ENCODE results near the gene KRTAP9-8.
"Not testable (repeated sequence)": the region's sequence is repeated elsewhere in the genome, so short reads cannot be mapped to it uniquely, and the experiment has no call there.

The KRTAP9-8 gene

GRCh38 chr17:41256291-41256685, 18.5 kb downstream of the KRTAP9-8 start:
- Histone ChIP-seq H3K27me3 (ENCODE audit: insufficient read depth, low read length) (peaks cover 12% of the 10 kb centered on the region), H3K4me1 (ENCODE audit: insufficient read depth, low read length) (no peaks in the 10 kb centered on the region), H3K4me3 (ENCODE audit: low read length) (no peak overlapping the region), H3K36me3 (ENCODE audit: insufficient read depth, low read length) (no peaks in the 10 kb centered on the region), H3K9me3 (ENCODE audit: insufficient read depth, low read depth, low read length) (no peaks in the 10 kb centered on the region), H3K27ac (ENCODE audit: low read depth, low read length) (no peak overlapping the region), H3K9ac (ENCODE audit: low read depth, low read length) (no peak overlapping the region)
- WGBS = no CpG with 5 or more reads among the region's 1 CpG

- H3K9me3 ChIP-seq (ENCODE audit: insufficient read depth, low read depth, low read length) = no peaks in the 10 kb centered on the region
- no peak overlapping the region for H3K9ac ChIP-seq (ENCODE audit: low read depth, low read length)
- H3K4me3 ChIP-seq (ENCODE audit: low read length) = no peak overlapping the region
- H3K4me1 ChIP-seq (ENCODE audit: insufficient read depth, low read length) = no peaks in the 10 kb centered on the region
- no peak overlapping the region for H3K27ac ChIP-seq (ENCODE audit: low read depth, low read length)
- H3K27me3 ChIP-seq (ENCODE audit: insufficient read depth, low read length) = peaks cover 2% of the 10 kb centered on the region; the same call in 1 of the 2 replicates
- H3K36me3 ChIP-seq (ENCODE audit: insufficient read depth, low read length) = no peaks in the 10 kb centered on the region
Measured at GRCh38 chr17:41258406-41258805, 20.6 kb downstream of the KRTAP9-8 start.

GRCh38 chr17:41263212-41263611, 25.4 kb downstream of the KRTAP9-8 start:
- Histone ChIP-seq H3K9me3 (ENCODE audit: insufficient read depth, low read depth, low read length) (no peaks in the 10 kb centered on the region), H3K27ac (ENCODE audit: low read depth, low read length) (no peak overlapping the region), H3K27me3 (ENCODE audit: insufficient read depth, low read length) (no peaks in the 10 kb centered on the region; the same call in 1 of the 2 replicates), H3K4me3 (ENCODE audit: low read length) (no peak overlapping the region), H3K36me3 (ENCODE audit: insufficient read depth, low read length) (no peaks in the 10 kb centered on the region), H3K4me1 (ENCODE audit: insufficient read depth, low read length) (no peaks in the 10 kb centered on the region), H3K9ac (ENCODE audit: low read depth, low read length) (no peak overlapping the region)
- WGBS = 86% methylated on average over 1 of the region's 2 CpGs

GRCh38 chr17:41264599-41264998, 26.8 kb downstream of the KRTAP9-8 start:
- no peak overlapping the region for H3K27ac ChIP-seq (ENCODE audit: low read depth, low read length)
- 92% methylated on average over 3 of the region's 3 CpGs for whole genome bisulfite sequencing

GRCh38 chr17:41265078-41265477, 27.3 kb downstream of the KRTAP9-8 start, which contains the start of gene KRTAP9-6:
Gene KRTAP9-6 (plus strand): TSS chr17:41265378. CDS start chr17:41265378, 0 bp downstream.
- no peaks in the 10 kb centered on the region for H3K4me1 ChIP-seq (ENCODE audit: insufficient read depth, low read length)
- H3K27me3 ChIP-seq (ENCODE audit: insufficient read depth, low read length) = no peaks in the 10 kb centered on the region; the same call in 1 of the 2 replicates
- no peaks in the 10 kb centered on the region for H3K9me3 ChIP-seq (ENCODE audit: insufficient read depth, low read depth, low read length)
- no peak within 1 kb of the TSS for H3K4me3 ChIP-seq (ENCODE audit: low read length)
- H3K27ac ChIP-seq (ENCODE audit: low read depth, low read length) = no peak within 1 kb of the TSS
- 89% methylated on average over 2 of the region's 2 CpGs for WGBS
- H3K9ac ChIP-seq (ENCODE audit: low read depth, low read length) = no peak within 1 kb of the TSS
- no peaks in the 10 kb centered on the region for H3K36me3 ChIP-seq (ENCODE audit: insufficient read depth, low read length)

More at GRCh38 chr17:41264599-41264998, 26.8 kb downstream of the KRTAP9-8 start:
- H3K4me3 ChIP-seq (ENCODE audit: low read length) = no peak overlapping the region
- H3K9ac ChIP-seq (ENCODE audit: low read depth, low read length) = no peak overlapping the region
- H3K27me3 ChIP-seq (ENCODE audit: insufficient read depth, low read length) = no peaks in the 10 kb centered on the region; the same call in 1 of the 2 replicates
- no peaks in the 10 kb centered on the region for H3K9me3 ChIP-seq (ENCODE audit: insufficient read depth, low read depth, low read length)
- H3K4me1 ChIP-seq (ENCODE audit: insufficient read depth, low read length) = no peaks in the 10 kb centered on the region
- no peaks in the 10 kb centered on the region for H3K36me3 ChIP-seq (ENCODE audit: insufficient read depth, low read length)

GRCh38 chr17:41267711-41268110, 29.9 kb downstream of the KRTAP9-8 start:
- WGBS = 88% methylated on average over 1 of the region's 3 CpGs
- Histone ChIP-seq H3K9ac (ENCODE audit: low read depth, low read length) (no peak overlapping the region), H3K27ac (ENCODE audit: low read depth, low read length) (no peak overlapping the region), H3K9me3 (ENCODE audit: insufficient read depth, low read depth, low read length) (no peaks in the 10 kb centered on the region), H3K4me3 (ENCODE audit: low read length) (no peak overlapping the region), H3K27me3 (ENCODE audit: insufficient read depth, low read length) (no peaks in the 10 kb centered on the region; the same call in 1 of the 2 replicates), H3K36me3 (ENCODE audit: insufficient read depth, low read length) (no peaks in the 10 kb centered on the region), H3K4me1 (ENCODE audit: insufficient read depth, low read length) (no peaks in the 10 kb centered on the region)

- not testable (repeated sequence) for H3K27me3 ChIP-seq (ENCODE audit: insufficient read depth, low read length); H3K4me1 ChIP-seq (ENCODE audit: insufficient read depth, low read length); H3K9ac ChIP-seq (ENCODE audit: low read depth, low read length); H3K4me3 ChIP-seq (ENCODE audit: low read length); H3K36me3 ChIP-seq (ENCODE audit: insufficient read depth, low read length); H3K9me3 ChIP-seq (ENCODE audit: insufficient read depth, low read depth, low read length); H3K27ac ChIP-seq (ENCODE audit: low read depth, low read length)
- 64% methylated on average over 1 of the region's 1 CpG for WGBS
Measured at GRCh38 chr17:41271323-41271722, 33.5 kb downstream of the KRTAP9-8 start.

- H3K36me3 ChIP-seq (ENCODE audit: insufficient read depth, low read length) = no peaks in the 10 kb centered on the region
- H3K27ac ChIP-seq (ENCODE audit: low read depth, low read length) = no peak overlapping the region
- H3K27me3 ChIP-seq (ENCODE audit: insufficient read depth, low read length) = no peaks in the 10 kb centered on the region
- WGBS = 84% methylated on average over 1 of the region's 1 CpG
- no peak overlapping the region for H3K9ac ChIP-seq (ENCODE audit: low read depth, low read length)
- no peaks in the 10 kb centered on the region for H3K9me3 ChIP-seq (ENCODE audit: insufficient read depth, low read depth, low read length)
- H3K4me3 ChIP-seq (ENCODE audit: low read length) = no peak overlapping the region
- H3K4me1 ChIP-seq (ENCODE audit: insufficient read depth, low read length) = no peaks in the 10 kb centered on the region
Measured at GRCh38 chr17:41271858-41272257, 34.1 kb downstream of the KRTAP9-8 start.

GRCh38 chr17:41275648-41276190, 37.9 kb downstream of the KRTAP9-8 start, which contains the start of gene KRTAP9-7:
Gene KRTAP9-7 (plus strand): TSS chr17:41275698. CDS start chr17:41275698, 0 bp downstream.
- H3K9me3 ChIP-seq (ENCODE audit: insufficient read depth, low read depth, low read length); H3K27ac ChIP-seq (ENCODE audit: low read depth, low read length); H3K36me3 ChIP-seq (ENCODE audit: insufficient read depth, low read length); H3K27me3 ChIP-seq (ENCODE audit: insufficient read depth, low read length); H3K4me3 ChIP-seq (ENCODE audit: low read length); H3K4me1 ChIP-seq (ENCODE audit: insufficient read depth, low read length); H3K9ac ChIP-seq (ENCODE audit: low read depth, low read length): not testable (repeated sequence)
- 84% methylated on average over 3 of the region's 3 CpGs for WGBS

- no peak overlapping the region for H3K27ac ChIP-seq (ENCODE audit: low read depth, low read length)
- WGBS = 89% methylated on average over 3 of the region's 3 CpGs
- no peaks in the 10 kb centered on the region for H3K27me3 ChIP-seq (ENCODE audit: insufficient read depth, low read length)
- no peak overlapping the region for H3K4me3 ChIP-seq (ENCODE audit: low read length)
- H3K36me3 ChIP-seq (ENCODE audit: insufficient read depth, low read length) = no peaks in the 10 kb centered on the region
- H3K4me1 ChIP-seq (ENCODE audit: insufficient read depth, low read length) = 0 out of 2 replicates have a peak, but pooled peaks cover under 1% of the 10 kb centered on the region
- no peaks in the 10 kb centered on the region for H3K9me3 ChIP-seq (ENCODE audit: insufficient read depth, low read depth, low read length)
- H3K9ac ChIP-seq (ENCODE audit: low read depth, low read length) = no peak overlapping the region
Measured at GRCh38 chr17:41278176-41278955, 40.6 kb downstream of the KRTAP9-8 start.

GRCh38 chr17:41284043-41284442, 46.2 kb downstream of the KRTAP9-8 start:
- 93% methylated on average over 2 of the region's 3 CpGs for WGBS
- Histone ChIP-seq H3K9ac (ENCODE audit: low read depth, low read length) (no peak overlapping the region), H3K36me3 (ENCODE audit: insufficient read depth, low read length) (no peaks in the 10 kb centered on the region), H3K27ac (ENCODE audit: low read depth, low read length) (no peak overlapping the region), H3K27me3 (ENCODE audit: insufficient read depth, low read length) (no peaks in the 10 kb centered on the region), H3K4me3 (ENCODE audit: low read length) (no peak overlapping the region), H3K4me1 (ENCODE audit: insufficient read depth, low read length) (0 out of 2 replicates have a peak, but pooled peaks cover 9% of the 10 kb centered on the region), H3K9me3 (ENCODE audit: insufficient read depth, low read depth, low read length) (no peaks in the 10 kb centered on the region)
